Stimulated activated CD4-positive, alpha-beta T cell treated with anti-CD3 and anti-CD28 coated beads, Interleukin-12 subunit alpha, Interleukin-12 subunit beta, amount 100 ng/mL, for 48 hours (primary cell): ENCODE measurements around the gene PLPPR5.
"Not testable (repeated sequence)": the region's sequence is repeated elsewhere in the genome, so short reads cannot be mapped to it uniquely, and the experiment has no call there.

Source experiments
- DNase-seq, 3 donors: peaks; one replicate each; pipeline ENCODE4 v3.0.0-alpha.2; 2020; ENCODE audit warnings: low read depth in 2 of 3, low spot score in 1 of 3

The PLPPR5 gene

GRCh38 chr1:98919652-98920051 lies 85.0 kb downstream of the PLPPR5 start:
- no peak for DNase-seq

GRCh38 chr1:98919211-98919610 lies 85.5 kb downstream of the PLPPR5 start:
- no peak for DNase-seq

- no peak for DNase-seq
These were observed 90.1 kb downstream of the PLPPR5 start for GRCh38 chr1:98914547-98914946.

- no peak for DNase-seq
These were observed 93.8 kb downstream of the PLPPR5 start for GRCh38 chr1:98910827-98911226.

- no peak for DNase-seq
These were observed 95.7 kb downstream of the PLPPR5 start for GRCh38 chr1:98908980-98909379.

- no peak for DNase-seq
These were observed 97.9 kb downstream of the PLPPR5 start for GRCh38 chr1:98906809-98907208.

GRCh38 chr1:98906361-98906760 lies 98.3 kb downstream of the PLPPR5 start:
- no peak for DNase-seq

GRCh38 chr1:98904684-98905083 lies 100.0 kb downstream of the PLPPR5 start:
- DNase-seq = no peak

GRCh38 chr1:98903726-98904125 lies 100.9 kb downstream of the PLPPR5 start:
- DNase-seq = no peak

- no peak for DNase-seq
These were observed 101.4 kb downstream of the PLPPR5 start for GRCh38 chr1:98903261-98903660.

GRCh38 chr1:98898940-98899339 lies 105.7 kb downstream of the PLPPR5 start:
- no peak for DNase-seq

- DNase-seq = no peak
These were observed 107.2 kb downstream of the PLPPR5 start for GRCh38 chr1:98897479-98897878.

- no peak for DNase-seq
These were observed 107.8 kb downstream of the PLPPR5 start for GRCh38 chr1:98896711-98897445.

- DNase-seq = no peak
These were observed 111.3 kb downstream of the PLPPR5 start for GRCh38 chr1:98893371-98893770.

- no peak for DNase-seq
These were observed 115.8 kb downstream of the PLPPR5 start for GRCh38 chr1:98888869-98889268.

GRCh38 chr1:98887507-98887906 lies 117.2 kb downstream of the PLPPR5 start:
- DNase-seq = no peak

GRCh38 chr1:98884864-98885263 lies 119.8 kb downstream of the PLPPR5 start:
- no peak for DNase-seq

GRCh38 chr1:98881901-98882300 lies 122.8 kb downstream of the PLPPR5 start:
- no peak for DNase-seq

- not testable (repeated sequence) for DNase-seq
These were observed 123.4 kb downstream of the PLPPR5 start for GRCh38 chr1:98881234-98881633.

GRCh38 chr1:98874828-98875227 lies 129.8 kb downstream of the PLPPR5 start:
- no peak for DNase-seq

- DNase-seq = peak in 1 of 3 donors; percentile 22
These were observed 133.4 kb downstream of the PLPPR5 start for GRCh38 chr1:98870959-98871903.

GRCh38 chr1:98865796-98866195 lies 138.9 kb downstream of the PLPPR5 start:
- DNase-seq = no peak
